ENCODE results near the gene CPSF6. TPM values are rescaled to one million over a fixed set of nuclear protein-coding genes. Genes with fewer than 3 reads are reported as not detected.

CPSF6 gene
- total RNA-seq, 4 donors from 2014 or later: 27.7 to 111 (median 72.6) TPM

DNA sequence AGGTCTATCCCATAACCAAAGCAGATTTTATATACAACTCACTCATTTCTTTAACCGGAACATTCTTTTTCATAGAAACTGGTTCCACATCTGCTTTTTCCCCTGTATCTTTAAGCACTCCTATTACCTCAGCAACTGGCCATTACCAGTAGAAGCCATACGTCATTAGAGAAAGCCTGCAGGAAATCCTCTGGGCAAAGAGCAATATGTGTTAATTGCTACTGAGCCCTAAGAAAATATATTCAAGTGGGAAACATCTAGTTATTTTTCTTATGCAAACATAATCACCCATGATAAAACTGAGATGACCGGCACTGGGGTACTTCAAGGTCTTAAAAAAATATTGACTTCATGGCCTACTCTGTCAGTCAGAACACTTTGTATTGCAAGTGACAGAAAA lies 28.2 kb upstream of the CPSF6 start:
- Histone ChIP-seq H3K9me3 (no peaks in the 10 kb centered on the region), H3K4me1 (no peaks in the 10 kb centered on the region), H3K4me3 (no peak overlapping the region), H3K36me3 (no peaks in the 10 kb centered on the region), H3K27ac (no peak overlapping the region), H3K27me3 (no peaks in the 10 kb centered on the region)
- TF ChIP-seq, protein P1, sequence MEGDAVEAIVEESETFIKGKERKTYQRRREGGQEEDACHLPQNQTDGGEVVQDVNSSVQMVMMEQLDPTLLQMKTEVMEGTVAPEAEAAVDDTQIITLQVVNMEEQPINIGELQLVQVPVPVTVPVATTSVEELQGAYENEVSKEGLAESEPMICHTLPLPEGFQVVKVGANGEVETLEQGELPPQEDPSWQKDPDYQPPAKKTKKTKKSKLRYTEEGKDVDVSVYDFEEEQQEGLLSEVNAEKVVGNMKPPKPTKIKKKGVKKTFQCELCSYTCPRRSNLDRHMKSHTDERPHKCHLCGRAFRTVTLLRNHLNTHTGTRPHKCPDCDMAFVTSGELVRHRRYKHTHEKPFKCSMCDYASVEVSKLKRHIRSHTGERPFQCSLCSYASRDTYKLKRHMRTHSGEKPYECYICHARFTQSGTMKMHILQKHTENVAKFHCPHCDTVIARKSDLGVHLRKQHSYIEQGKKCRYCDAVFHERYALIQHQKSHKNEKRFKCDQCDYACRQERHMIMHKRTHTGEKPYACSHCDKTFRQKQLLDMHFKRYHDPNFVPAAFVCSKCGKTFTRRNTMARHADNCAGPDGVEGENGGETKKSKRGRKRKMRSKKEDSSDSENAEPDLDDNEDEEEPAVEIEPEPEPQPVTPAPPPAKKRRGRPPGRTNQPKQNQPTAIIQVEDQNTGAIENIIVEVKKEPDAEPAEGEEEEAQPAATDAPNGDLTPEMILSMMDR (IDR thresholded peaks at IDR 0.05): no peak
- no peak for TF ChIP-seq POLR2A (IDR thresholded peaks at IDR 0.05)
- DNase-seq: no peak
- intact Hi-C loops (cut with DNase I; ENCODE audit: low total_unique reads): no loop called here

DNA sequence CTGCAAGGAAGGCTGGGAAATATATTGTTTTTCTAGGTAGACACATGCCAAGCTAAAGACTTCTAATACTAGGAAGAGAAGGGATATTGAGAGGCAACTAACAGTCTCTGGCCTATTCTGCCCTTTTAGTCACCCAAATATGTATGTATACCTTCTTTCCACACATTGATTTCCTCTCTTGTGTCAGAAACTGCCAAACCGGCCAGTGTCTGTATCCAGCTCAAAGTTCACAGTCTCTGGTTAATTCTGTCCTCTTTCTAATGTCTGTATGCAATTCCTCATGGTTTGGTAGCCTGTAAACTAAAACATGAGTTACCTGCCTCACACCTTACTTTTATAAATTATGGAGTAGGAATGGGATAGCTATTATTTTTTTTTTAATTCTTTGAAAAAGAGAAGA lies 25.2 kb upstream of the CPSF6 start:
- H3K4me1 ChIP-seq: no peaks in the 10 kb centered on the region
- DNase-seq: no peak
- no peaks in the 10 kb centered on the region for H3K36me3 ChIP-seq
- TF ChIP-seq, protein P1 (IDR thresholded peaks at IDR 0.05): no peak
- TF ChIP-seq POLR2A (IDR thresholded peaks at IDR 0.05): no peak
- no peaks in the 10 kb centered on the region for H3K9me3 ChIP-seq
- intact Hi-C loops (cut with DNase I; ENCODE audit: low total_unique reads): no loop called here
- H3K27me3 ChIP-seq: no peaks in the 10 kb centered on the region
- H3K27ac ChIP-seq: no peak overlapping the region
- H3K4me3 ChIP-seq: no peak overlapping the region

DNA sequence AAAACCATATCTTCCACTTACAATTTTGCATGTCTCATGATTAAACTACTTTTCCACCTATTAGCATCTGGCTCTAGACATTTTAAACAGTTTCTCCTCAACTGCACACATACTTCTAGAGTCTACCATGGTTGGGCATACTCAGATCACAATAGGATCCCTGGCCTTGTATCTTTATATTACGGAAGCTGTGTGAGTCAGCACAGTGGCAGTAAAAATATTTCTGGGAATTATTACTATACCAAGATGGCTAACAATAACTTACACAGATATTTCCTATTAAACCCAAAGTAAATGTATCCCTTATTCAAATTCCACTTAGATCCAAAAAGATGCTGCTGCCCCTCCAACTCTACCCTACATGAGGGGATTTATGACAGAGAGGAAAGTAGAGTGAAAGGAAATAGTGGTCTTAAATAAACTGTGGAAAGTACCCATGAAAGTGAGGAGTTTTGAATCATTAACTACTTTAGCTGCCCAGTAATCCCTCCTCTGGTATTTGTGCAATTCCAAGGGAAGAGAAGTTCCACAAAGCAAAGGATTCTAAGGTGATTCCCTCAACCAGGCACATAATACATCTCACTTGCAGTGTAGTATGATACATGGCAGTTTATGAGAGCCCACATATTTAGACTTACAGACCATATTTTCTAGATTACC lies 14.0 kb upstream of the CPSF6 start:
- no peak for TF ChIP-seq POLR2A (IDR thresholded peaks at IDR 0.05)
- TF ChIP-seq, protein P1 (IDR thresholded peaks at IDR 0.05): no peak
- Histone ChIP-seq H3K4me3 (no peak overlapping the region), H3K9me3 (no peaks in the 10 kb centered on the region), H3K36me3 (no peaks in the 10 kb centered on the region), H3K27me3 (no peaks in the 10 kb centered on the region), H3K27ac (no peak overlapping the region), H3K4me1 (no peaks in the 10 kb centered on the region)
- DNase-seq: no peak
- intact Hi-C loops (cut with DNase I; ENCODE audit: low total_unique reads): no loop called here

DNA sequence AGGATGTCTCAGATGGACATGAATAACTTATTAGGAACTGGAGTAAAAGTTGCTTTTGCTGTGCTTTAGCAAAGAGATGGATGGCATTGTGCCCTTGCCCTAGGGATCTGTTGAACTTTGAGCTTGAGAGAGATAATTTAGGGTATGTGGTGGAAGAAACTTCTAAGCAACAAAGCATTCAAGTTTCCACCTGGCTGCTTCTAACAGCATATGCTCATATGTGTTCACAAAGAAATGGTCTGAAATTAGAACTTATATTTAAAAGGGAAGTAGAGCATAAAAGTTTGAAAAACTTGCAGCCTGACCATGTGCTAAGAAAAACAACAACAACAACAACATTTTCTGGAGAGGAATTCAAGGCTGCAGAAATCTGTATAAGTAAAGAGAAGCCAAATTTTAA lies 7.9 kb upstream of the CPSF6 start:
- intact Hi-C loops (cut with DNase I; ENCODE audit: low total_unique reads): no loop called here

More for the DNA sequence above, 7.9 kb upstream of the CPSF6 start:
- no peak for TF ChIP-seq POLR2A (IDR thresholded peaks at IDR 0.05)
- TF ChIP-seq, protein P1 (IDR thresholded peaks at IDR 0.05): no peak
- no peak for DNase-seq
- H3K27me3 ChIP-seq: no peaks in the 10 kb centered on the region
- H3K36me3 ChIP-seq: no peaks in the 10 kb centered on the region
- no peak overlapping the region for H3K27ac ChIP-seq
- H3K4me3 ChIP-seq: no peak overlapping the region
- no peaks in the 10 kb centered on the region for H3K4me1 ChIP-seq
- no peaks in the 10 kb centered on the region for H3K9me3 ChIP-seq

All from uterus (tissue), 4 donors.